ENCODE measurements around the gene ZNF304.

ZNF304 gene

GRCh38 chr19:57350877-57351805, at the start of gene ZNF304:
Gene ZNF304 (plus strand): TSS chr19:57351271. CDS start chr19:57351665, 394 bp downstream.
- DNase-seq = peak; percentile 50 to 66 (median 60)

- DNase-seq = no peak
These were observed 49.0 kb upstream of the ZNF304 start for GRCh38 chr19:57302020-57302465.

DNA sequence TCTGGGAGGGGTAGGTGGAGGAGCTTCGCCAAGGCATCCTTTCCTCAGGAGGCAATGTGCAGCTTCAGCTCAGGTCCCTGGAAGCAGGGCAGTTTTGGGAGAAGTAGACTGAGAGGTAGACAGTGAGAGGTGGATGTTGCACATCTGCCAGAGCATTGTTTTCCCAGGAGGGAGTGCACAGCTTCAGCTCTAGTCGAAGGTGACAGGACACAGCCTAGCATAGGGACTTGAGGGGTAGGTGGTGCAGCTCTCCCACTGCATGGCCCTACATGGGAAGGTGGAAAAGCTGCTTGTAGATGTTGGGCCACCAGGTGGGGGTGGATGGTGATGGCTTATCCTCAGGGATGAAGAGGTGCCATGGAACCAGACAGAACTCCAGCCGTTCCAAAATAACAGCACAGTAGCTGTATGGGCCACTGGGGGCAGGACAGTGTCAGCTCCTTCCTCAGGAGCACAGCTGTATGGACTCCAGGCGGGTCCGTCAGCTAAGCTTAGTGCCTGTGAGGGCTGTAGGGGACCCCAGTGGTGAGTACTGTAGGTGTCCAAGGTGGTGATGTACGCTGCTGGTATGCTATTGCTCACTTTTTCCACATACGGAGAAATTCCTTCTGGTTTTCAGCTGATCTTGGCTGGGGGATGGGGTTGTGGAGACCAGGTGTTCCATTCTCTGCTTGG, 48.2 kb upstream of the ZNF304 start:
- DNase-seq = no peak

DNA sequence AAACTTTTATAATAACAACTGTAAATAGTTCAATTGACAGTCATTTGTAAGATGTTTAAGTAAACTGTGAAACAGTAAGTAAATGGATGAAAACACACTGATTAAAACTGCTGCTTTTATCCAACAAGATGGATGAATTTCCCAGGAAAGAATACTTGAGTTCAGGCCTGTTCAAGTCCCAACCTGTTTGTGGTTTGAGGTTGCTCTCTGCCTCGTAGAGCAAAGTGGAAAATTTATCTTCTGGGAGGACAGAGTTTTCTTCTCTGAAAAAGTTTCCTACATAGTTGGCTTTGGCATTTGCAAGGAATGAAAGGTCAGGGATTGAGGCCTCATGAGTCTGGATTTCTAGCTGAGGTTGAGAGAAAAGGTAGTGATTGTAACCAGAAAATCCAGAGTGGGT, 46.0 kb upstream of the ZNF304 start:
- DNase-seq = no peak

DNA sequence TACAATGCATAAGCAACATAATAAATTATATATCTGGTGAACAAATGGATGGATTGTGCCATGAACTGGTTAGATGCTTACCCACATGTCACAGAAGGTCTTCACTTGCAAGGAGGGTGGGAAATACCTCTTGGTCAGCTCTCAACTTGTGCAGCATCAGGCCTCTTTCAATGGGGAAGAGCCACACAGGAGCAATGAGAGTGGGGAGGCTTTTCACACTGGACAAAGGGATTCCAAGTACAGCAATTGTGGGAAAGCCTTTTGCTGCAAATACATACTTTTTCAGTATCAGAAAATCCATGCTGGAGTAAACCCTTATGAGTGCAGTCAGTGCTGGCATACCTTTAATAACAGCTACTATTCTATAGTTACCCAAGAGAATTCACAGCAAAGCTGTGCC, 42.6 kb upstream of the ZNF304 start:
- DNase-seq = no peak

GRCh38 chr19:57310792-57311191, 40.3 kb upstream of the ZNF304 start:
- no peak for DNase-seq

GRCh38 chr19:57314146-57314545, 36.9 kb upstream of the ZNF304 start:
- DNase-seq = no peak

DNA sequence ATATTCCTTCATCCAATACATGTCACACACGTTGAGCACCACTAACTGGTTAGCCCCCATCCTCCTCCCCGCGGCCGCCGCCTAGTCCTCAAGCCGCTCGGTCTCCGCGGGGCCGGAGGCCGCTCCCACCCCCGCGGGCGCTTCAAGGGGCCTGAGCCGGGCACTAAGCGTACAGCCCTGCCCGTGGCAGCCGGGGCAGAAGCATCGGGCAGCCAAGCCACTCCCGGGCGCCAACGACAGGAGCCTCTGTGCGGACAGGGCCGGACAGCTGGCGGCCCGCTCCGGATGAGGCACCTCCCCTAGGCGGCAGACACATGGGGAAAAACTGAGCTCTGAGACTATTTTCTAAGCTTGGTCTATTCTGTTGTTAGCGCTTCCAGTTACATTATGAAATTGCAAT, 33.6 kb upstream of the ZNF304 start:
- no peak for DNase-seq

GRCh38 chr19:57319869-57320179, 31.2 kb upstream of the ZNF304 start:
- no peak for DNase-seq

DNA sequence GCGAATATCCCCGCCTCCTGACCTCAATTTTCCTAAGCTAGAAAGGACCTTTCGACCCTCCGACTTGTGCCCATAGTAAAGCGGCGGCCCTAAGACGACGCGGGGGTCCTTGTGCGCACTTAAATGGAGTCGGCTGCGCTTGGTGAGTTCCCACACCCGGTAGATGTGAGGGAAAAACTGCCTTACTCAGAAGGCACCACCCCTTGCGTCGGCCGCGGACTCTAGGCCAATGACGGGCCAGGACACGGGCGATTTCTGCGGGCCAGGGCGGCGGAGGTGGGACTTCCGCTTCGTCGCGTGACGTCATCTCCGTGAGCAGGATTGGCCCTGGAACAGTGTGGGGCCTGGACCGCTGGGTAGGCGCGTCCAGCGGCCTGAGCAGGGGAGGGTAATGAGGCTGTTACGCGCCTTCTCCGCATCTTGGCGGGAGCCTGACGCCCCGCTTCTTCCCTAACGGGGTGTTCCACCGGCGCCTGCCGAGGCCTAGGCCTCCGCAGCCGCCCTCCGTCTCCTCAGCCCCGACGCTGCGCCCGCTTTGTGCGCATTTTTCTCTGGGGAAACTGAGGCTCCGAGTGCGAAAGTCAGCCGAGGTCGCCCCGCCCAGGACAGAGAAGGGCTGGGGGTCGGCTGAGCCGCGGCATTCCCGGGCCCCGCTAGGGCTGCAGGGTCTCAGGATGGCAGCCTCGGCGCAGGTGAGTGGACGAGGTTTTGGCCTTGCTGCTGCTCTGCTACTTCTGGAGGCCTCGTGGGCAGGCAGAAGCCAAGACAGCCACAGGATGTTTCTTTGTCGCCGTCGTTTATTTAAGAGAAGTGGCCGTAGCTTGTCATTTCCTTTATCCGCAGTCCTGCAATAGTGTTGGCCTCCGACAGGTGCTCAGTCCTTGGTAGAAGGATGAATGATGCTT, 30.6 kb upstream of the ZNF304 start, which contains the start of gene ZNF543:
Gene ZNF543 (plus strand): TSS at position 293 of the 905 bp plus-strand sequence. CDS start 382 bp downstream, at position 675.
- DNase-seq = peak; percentile 81 to 86 (median 83)

GRCh38 chr19:57321116-57321515, 30.0 kb upstream of the ZNF304 start:
- no peak for DNase-seq

DNA sequence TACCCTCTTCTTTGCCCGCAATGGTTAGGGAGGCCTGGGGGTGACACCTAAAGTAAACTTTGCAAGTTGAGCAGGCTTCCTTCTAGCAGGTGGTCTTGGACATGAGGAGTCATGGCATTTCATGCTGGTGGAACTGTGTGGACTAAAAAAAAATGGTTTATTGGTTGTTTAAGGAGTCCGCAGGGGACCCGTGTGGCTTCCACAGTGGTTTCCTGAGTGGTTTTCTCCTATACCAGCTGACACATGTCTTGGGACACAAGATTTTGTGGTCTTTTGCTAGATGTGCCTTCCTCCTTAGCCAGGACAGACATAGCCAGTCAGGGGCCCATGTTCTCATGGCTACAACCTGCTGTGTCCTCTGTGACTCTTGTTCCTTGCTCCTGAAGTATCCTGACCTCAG, 29.3 kb upstream of the ZNF304 start:
- no peak for DNase-seq

DNA sequence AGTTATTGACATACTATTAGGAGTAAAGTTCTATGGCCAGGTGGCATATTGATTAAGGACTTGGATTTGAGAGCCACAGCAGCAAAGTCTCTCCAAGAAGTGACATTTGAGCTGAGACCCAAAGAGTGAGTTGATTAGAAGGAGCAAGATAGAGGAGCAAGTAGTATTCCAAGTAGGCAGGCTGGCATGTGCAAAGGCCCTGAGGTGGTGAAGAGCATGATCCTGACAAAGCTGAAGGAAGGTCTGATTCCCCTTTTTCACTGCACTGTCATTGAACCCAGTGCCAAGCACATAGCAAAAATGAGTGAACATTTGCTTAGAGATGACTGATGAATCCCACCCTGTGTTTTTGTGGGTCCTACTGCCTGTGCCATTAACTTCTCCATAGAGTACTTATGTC, 26.1 kb upstream of the ZNF304 start:
- DNase-seq = no peak

DNA sequence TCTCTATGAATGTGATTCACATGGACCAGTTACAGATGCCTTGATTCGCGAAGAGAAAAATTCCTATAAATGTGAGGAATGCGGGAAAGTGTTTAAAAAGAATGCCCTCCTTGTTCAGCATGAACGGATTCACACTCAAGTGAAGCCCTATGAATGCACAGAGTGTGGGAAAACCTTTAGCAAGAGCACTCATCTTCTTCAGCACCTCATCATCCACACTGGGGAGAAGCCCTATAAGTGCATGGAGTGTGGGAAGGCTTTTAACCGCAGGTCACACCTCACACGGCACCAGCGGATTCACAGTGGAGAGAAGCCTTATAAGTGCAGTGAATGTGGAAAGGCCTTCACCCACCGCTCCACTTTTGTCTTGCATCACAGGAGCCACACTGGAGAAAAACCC, 23.1 kb upstream of the ZNF304 start:
- DNase-seq = no peak

DNA sequence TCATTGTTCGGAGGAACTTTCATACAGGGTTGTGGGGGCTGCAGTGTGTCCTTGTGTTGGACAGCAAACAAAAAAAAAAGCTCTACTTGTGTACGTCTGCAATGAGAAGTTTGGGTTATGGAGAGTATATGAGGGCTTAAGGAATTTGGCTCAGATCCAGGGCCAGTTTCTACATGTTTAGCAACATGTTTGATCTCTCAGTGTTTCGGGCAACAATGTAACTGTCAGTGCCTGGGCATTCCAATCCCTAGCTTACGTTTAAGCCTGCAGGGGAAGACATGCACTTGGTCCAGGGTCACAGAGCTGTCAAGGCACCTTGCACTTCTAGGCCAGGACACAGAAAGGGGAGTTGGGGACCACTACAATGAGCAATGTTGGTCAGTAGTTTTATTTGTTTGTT, 16.9 kb upstream of the ZNF304 start:
- DNase-seq = no peak

- DNase-seq = no peak
These were observed 12.2 kb upstream of the ZNF304 start for GRCh38 chr19:57338877-57339276.

GRCh38 chr19:57342582-57342981, 8.5 kb upstream of the ZNF304 start:
- DNase-seq = no peak

GRCh38 chr19:57348136-57348535, 2.9 kb upstream of the ZNF304 start:
- DNase-seq = no peak

- DNase-seq = no peak
These were observed 796 bp downstream of the ZNF304 start for GRCh38 chr19:57351867-57352266.

GRCh38 chr19:57355916-57356315, 4.8 kb downstream of the ZNF304 start:
- no peak for DNase-seq

DNA sequence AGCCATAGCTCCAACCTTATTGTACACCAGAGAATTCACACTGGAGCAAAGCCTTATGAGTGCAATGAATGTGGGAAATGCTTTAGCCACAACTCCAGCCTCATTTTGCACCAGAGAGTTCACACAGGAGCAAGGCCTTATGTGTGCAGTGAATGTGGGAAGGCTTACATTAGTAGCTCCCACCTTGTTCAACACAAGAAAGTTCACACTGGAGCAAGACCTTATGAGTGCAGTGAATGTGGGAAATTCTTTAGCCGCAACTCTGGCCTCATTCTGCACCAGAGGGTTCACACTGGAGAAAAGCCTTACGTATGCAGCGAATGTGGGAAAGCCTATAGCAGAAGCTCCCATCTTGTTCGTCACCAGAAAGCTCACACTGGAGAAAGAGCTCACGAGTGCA, 6.3 kb downstream of the ZNF304 start:
- no peak for DNase-seq

GRCh38 chr19:57359300-57359699, 8.2 kb downstream of the ZNF304 start:
- DNase-seq = no peak

DNA sequence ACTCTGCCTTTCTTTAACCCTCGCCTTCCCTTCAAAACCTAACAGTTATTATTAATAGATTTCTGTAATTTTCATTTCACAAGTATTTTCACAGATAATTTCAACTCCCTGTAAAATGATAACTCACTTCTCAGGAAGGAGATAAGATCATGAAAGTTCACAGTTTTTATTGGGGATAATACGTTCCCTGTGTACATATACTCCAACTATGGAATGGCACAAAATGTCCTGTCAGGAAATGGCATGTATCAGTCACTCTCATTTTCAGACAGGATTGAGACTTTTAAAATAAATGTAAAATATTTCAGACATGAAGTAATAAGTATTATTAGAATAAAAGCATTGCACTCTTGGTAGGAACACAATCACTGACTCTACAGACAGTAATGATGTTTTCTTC, 11.3 kb downstream of the ZNF304 start:
- no peak for DNase-seq
